ENCODE measurements around the gene TTC28.

- TF ChIP-seq CTCF (IDR thresholded peaks at IDR 0.05; ENCODE audit: insufficient read depth, low read depth, low read length) (no peak), EZH2 (IDR thresholded peaks at IDR 0.05; ENCODE audit: insufficient read depth, low read length) (no peak)
Measured at GRCh38 chr22:28106617-28107016, 573.0 kb downstream of the TTC28 start.
